Glomerular visceral epithelial cell (primary cell): Measurements from ENCODE around the gene GAB1.

Experiments
- DNase-seq: peaks from one replicate; pipeline ENCODE4 v3.0.0-alpha.2; 2016; ENCODE audit errors: extremely low spot score

GAB1 gene

GRCh38 chr4:143358923-143359643, 22.4 kb downstream of the GAB1 start:
- DNase-seq: peak; percentile 70

GRCh38 chr4:143359644-143360193, 23.0 kb downstream of the GAB1 start:
- no peak for DNase-seq

GRCh38 chr4:143360838-143361625, 24.4 kb downstream of the GAB1 start:
- no peak for DNase-seq

- DNase-seq: no peak
These were observed 25.8 kb downstream of the GAB1 start for GRCh38 chr4:143362349-143363046.

GRCh38 chr4:143363332-143363731, 26.7 kb downstream of the GAB1 start:
- no peak for DNase-seq

DNA sequence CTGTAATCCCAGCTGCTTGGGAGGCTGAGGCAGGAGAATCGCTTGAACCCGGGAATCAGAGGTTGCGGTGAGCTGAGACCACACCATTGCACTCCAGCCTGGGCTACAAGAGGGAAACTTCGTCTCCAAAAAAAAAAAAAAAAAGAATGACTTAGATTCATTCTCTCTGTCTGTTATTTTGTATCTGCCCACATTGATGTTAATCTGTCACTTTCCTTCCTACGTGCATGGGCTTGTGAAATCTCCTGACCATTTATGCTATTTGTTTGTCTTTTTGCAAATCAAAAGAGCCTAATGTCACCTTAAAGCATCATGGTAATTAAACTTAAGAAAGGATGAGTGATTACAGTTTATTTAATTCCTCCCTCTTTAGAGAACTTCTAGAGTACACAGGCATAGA, 27.4 kb downstream of the GAB1 start:
- no peak for DNase-seq

GRCh38 chr4:143367863-143368262, 31.2 kb downstream of the GAB1 start:
- DNase-seq: no peak

GRCh38 chr4:143369552-143369951, 32.9 kb downstream of the GAB1 start:
- DNase-seq: no peak

DNA sequence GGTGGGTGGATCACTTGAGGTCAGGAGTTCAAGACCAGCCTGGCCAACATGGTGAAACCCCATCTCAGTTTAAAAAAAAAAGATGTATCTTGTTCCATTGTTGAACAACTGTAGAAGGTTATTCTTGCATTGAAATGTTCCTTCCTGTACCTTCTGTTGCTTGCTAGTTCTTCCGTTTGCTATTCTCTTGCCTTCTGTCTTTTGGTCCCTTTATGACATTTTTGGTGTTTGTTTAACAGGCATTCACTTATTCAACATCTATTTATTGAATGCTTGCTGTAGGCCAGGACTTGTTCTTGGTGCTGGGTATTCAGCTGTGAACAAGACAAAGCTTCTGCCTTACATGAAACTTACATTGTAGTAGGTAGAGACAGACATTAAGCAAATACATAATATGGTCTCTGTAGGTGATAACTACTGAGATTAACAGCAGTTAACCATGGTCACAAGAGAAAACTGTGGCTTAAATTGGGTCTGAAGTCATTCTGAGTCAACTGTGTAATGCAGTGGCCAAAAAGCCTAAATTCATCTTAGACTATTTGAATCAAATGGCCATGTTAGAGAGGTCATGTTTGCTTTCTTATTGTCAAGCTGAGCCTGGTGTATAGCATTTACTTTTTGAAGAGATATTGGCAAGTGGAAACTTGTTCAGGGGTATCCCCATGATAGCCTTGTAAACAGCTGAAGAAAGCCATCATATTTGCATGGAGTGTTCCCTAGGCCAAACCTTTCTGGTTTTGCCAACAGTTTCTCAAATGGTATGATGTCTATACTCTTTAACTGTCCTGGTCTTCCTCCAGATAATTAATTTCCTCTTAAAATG, 35.6 kb downstream of the GAB1 start:
- no peak for DNase-seq

DNA sequence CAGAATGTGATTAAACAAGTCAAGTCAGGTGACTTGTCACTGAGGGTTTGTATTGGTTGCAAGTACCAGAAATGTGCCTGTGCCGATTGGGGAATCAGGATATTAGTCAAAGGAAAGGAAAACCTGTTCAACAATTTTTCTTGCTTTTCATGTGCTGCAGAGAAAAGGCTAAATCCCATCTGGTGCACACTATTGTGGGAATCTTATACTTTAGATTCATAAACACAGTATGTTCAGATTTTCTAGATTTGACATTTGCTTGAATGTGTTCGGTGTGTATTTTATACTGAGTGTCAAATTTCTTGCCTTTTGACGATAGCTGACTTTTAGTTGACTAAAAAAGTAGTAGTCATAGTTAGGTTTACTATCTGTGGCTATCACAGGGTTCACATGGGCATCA, 37.6 kb downstream of the GAB1 start:
- DNase-seq: no peak

GRCh38 chr4:143374771-143375170, 38.1 kb downstream of the GAB1 start:
- no peak for DNase-seq

- DNase-seq: peak; percentile 19
These were observed 38.8 kb downstream of the GAB1 start for GRCh38 chr4:143375326-143376073.

- no peak for DNase-seq
These were observed 41.0 kb downstream of the GAB1 start for GRCh38 chr4:143377611-143378099.

DNA sequence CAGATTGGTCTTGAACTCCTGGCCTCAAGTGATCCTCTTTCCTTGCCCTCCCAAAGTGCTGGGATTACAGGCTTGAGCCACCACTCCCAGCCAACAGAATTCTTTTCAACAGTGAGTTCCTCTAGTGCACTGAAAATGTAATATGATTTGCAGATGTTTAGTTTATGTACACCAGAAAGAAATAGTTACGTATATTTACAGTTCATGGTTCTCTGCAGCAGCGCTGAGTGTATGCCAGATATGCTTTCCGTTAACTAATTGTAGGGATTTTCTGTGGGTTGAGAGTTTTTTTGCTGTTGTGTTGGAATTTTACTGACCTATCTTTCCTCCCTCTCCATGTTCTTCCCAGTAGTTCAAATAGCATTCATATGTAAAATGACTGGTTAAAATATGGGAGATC, 44.0 kb downstream of the GAB1 start:
- DNase-seq: no peak

DNA sequence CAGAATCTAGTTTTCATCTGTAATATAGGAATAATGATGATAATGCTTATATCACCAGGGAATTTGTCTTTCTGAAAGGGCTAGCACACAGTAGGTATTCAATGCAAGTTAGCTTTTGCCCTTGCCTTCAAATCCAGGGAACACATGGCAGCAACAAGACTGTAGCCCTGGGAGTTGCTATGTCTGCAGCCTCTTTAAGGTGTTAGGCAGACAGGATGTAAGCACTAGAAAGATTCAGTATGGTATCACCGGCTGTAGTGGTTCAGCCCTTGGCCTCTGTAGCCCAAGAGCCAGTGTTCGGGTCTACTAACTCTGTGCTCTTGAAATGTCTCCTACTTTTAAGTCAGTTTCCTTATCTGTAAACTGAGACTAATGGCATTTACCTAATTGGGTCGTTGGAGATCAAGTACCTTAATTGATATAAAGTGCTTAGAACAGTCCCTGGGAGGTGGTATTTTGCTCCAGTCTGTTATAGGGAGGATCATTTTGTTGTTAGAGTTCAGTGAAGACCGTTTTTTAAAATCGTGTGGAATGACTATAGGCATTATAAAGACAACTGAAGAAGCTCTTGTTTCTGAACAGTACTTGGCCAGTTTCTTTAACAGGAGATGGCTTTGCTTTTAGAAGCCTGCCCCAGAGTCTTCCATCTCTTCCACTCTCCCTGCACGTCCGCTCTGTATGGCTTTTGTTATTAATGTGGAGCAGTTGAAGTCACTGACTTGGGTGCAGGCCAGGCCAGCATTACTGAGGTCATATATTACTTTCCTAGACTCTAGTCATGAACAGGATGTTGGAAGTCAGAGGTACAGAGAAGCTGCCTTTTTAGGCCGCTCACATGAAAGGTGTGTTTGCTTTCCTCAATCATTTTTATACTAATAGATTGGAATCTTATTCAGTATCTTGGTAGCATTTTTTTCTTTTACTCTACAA, 44.8 kb downstream of the GAB1 start:
- DNase-seq: peak; percentile 91

DNA sequence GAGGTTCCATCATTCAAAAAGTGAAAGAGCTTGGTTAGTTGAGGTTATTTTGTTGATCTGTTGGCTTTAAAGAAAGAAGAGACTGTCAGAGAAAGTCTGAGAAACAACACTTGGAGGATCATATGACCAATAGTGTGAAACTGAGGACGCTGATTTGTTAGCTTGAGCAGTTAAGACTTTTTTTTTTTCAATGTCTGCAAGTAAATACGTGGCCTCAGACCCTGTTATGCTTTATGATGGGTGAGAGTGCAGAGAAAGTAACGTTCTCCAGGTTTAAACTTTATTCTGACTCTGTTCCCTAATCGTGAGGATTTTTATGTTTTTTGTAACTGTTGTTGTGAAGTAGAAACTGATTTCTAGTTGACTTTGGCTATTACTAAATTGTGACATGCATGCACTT, 45.9 kb downstream of the GAB1 start:
- DNase-seq: peak; percentile 27

GRCh38 chr4:143383005-143383574, 46.4 kb downstream of the GAB1 start:
- no peak for DNase-seq

- no peak for DNase-seq
These were observed 47.8 kb downstream of the GAB1 start for GRCh38 chr4:143384381-143384994.

DNA sequence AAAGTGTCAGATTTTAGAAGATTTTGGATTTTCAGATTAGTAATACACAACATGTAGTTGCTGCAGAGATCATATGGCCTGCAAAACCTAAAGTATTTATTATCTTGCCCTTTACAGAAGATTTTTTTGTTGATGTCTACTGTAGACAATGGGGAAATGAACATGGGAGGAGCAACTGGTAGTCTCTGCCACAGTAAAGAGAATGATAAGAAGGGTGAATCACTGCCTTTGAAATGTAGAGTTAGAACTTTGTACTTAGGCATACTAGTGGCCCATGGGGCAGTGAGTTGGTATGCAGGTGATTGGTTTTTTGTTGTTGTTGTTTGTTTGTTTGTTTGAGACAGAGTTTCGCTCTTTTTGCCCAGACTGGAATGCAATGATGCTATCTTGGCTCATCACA, 50.1 kb downstream of the GAB1 start:
- DNase-seq: no peak
